HL-60 (cell line): Measurements from ENCODE around the gene RPL35.

Experiments used
- DNase-seq, 2 experiments: peaks; one replicate each; pipeline ENCODE4 v3.0.0-alpha.2; 2010 to 2020; ENCODE audit warnings: low read depth in 1 of 2, low spot score in 1 of 2
- H3K27ac ChIP-seq: fragments of 250-450 bp; sonication (Bioruptor Pico); replicated peaks from 2 replicates; pipeline ENCODE4 v1.5.1; 2020; ENCODE audit warnings: mild to moderate bottlenecking, moderate library complexity
- H3K27me3 ChIP-seq: fragments of 250-450 bp; sonication (Bioruptor Pico); 2 replicates; pipeline ENCODE4 v1.5.1; 2021; ENCODE audit warnings: mild to moderate bottlenecking, moderate library complexity; ENCODE audit not compliant: insufficient read depth, poor library complexity, severe bottlenecking
- H3K4me3 ChIP-seq: replicated peaks from 2 replicates; pipeline ENCODE4 v1.5.1; 2011; ENCODE audit warnings: mild to moderate bottlenecking, control low read depth, low read length; ENCODE audit not compliant: insufficient read depth
- CTCF ChIP-seq: IDR thresholded peaks from one replicate; pipeline ENCODE4 v1.5.1; 2011; ENCODE audit warnings: low read length, control low read depth, inconsistent platforms; ENCODE audit not compliant: insufficient read depth
- GABPA ChIP-seq: IDR thresholded peaks from 2 replicates; pipeline ENCODE4 v1.6.1; 2012; ENCODE audit warnings: low read depth
- POLR2AphosphoS5 ChIP-seq: IDR thresholded peaks from 2 replicates; pipeline ENCODE4 v1.6.1; 2012; ENCODE audit warnings: low read depth
- SPI1 ChIP-seq: IDR thresholded peaks from 2 replicates; pipeline ENCODE4 v1.6.1; 2012; ENCODE audit warnings: low read depth, mild to moderate bottlenecking, borderline replicate concordance
- TF ChIP-seq, protein P1 (sequence below): IDR thresholded peaks from 2 replicates; pipeline ENCODE4 v1.6.1; 2012; ENCODE audit warnings: low read depth; ENCODE audit not compliant: insufficient replicate concordance

RPL35 gene

GRCh38 chr9:124894035-124894740, 32.4 kb upstream of the RPL35 start:
- Histone ChIP-seq H3K4me3 (no peak overlapping the region), H3K27ac (no peak overlapping the region), H3K27me3 (no peaks in the 10 kb centered on the region)
- no peak for TF ChIP-seq GABPA
- no peak for TF ChIP-seq SPI1
- TF ChIP-seq, protein P1, sequence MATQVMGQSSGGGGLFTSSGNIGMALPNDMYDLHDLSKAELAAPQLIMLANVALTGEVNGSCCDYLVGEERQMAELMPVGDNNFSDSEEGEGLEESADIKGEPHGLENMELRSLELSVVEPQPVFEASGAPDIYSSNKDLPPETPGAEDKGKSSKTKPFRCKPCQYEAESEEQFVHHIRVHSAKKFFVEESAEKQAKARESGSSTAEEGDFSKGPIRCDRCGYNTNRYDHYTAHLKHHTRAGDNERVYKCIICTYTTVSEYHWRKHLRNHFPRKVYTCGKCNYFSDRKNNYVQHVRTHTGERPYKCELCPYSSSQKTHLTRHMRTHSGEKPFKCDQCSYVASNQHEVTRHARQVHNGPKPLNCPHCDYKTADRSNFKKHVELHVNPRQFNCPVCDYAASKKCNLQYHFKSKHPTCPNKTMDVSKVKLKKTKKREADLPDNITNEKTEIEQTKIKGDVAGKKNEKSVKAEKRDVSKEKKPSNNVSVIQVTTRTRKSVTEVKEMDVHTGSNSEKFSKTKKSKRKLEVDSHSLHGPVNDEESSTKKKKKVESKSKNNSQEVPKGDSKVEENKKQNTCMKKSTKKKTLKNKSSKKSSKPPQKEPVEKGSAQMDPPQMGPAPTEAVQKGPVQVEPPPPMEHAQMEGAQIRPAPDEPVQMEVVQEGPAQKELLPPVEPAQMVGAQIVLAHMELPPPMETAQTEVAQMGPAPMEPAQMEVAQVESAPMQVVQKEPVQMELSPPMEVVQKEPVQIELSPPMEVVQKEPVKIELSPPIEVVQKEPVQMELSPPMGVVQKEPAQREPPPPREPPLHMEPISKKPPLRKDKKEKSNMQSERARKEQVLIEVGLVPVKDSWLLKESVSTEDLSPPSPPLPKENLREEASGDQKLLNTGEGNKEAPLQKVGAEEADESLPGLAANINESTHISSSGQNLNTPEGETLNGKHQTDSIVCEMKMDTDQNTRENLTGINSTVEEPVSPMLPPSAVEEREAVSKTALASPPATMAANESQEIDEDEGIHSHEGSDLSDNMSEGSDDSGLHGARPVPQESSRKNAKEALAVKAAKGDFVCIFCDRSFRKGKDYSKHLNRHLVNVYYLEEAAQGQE = no peak
- TF ChIP-seq POLR2AphosphoS5 = no peak
- TF ChIP-seq CTCF = no peak
- DNase-seq = no peak

DNA sequence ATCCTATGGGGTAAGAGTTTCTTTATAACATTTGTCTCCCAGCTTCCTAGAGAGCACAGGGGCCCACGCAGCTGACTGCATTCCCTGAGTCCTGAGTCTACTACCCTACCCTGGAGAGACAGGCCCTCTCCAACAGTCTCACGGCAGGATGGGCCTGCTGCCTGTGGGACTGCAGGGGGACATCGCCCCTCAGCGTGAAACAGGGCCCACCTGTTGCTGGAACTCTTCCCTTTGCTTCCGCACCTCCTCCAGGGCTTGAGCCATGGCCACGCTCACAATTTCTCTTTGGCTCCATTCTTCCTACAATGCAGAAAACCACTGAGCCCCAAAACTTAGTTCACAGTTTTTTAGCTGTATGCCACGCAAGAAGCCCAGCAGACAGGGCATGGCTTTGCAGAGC, 28.4 kb upstream of the RPL35 start:
- Histone ChIP-seq H3K4me3 (no peak overlapping the region), H3K27ac (no peak overlapping the region), H3K27me3 (no peaks in the 10 kb centered on the region)
- TF ChIP-seq POLR2AphosphoS5 (no peak), CTCF (no peak), SPI1 (no peak), GABPA (no peak)
- no peak for DNase-seq

DNA sequence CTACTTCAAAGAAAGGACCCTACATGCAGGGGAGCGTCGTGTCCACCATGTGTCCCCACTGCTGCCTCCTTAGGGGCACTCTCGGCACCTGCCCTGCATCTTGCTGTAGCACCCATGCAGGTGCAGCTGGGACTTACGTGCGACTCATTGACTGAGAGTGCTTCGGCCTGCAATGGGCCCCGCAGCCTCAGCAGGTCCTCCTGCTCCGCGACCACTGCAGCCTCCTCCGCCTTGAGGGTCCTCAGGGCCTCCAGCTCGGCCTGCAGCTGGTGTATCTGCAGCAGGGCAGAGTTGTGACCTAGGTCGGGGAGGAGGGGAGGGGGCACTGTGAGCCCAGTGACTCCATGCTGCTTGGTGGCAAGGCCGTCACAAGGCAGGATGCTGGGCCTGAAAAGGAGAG, 27.2 kb upstream of the RPL35 start:
- no peak overlapping the region for H3K27ac ChIP-seq
- H3K27me3 ChIP-seq = no peaks in the 10 kb centered on the region
- no peak for DNase-seq
- H3K4me3 ChIP-seq = no peak overlapping the region
- TF ChIP-seq POLR2AphosphoS5 (no peak), CTCF (no peak), SPI1 (no peak), GABPA (no peak)
- TF ChIP-seq, protein P1 = no peak

- DNase-seq = no peak
- no peaks in the 10 kb centered on the region for H3K27me3 ChIP-seq
- H3K4me3 ChIP-seq = no peak overlapping the region
- H3K27ac ChIP-seq = no peak overlapping the region
- TF ChIP-seq SPI1 (no peak), GABPA (no peak), POLR2AphosphoS5 (no peak), CTCF (no peak)
- TF ChIP-seq, protein P1 = no peak
Observed at GRCh38 chr9:124887832-124888231, 26.1 kb upstream of the RPL35 start.
